Smooth muscle cell (in vitro differentiated cells): ENCODE measurements around the gene RNF220. TPM values are rescaled to one million over a fixed set of nuclear protein-coding genes. Genes with fewer than 3 reads are reported as not detected.
"Not testable (repeated sequence)": the region's sequence is repeated elsewhere in the genome, so short reads cannot be mapped to it uniquely, and the experiment has no call there.

Experiments used
- DNase-seq: peaks from one replicate; lab custom pipeline; 2025; ENCODE audit not compliant: unreplicated experiment; lab: John Stamatoyannopoulos, UW
- H2AFZ ChIP-seq: fragments of 200-600 bp; sonication (generic); 2 replicates; pipeline ENCODE4 v1.6.0; 2016; ENCODE audit warnings: antibody characterized with exemption, low read depth, mild to moderate bottlenecking
- H3F3A ChIP-seq: fragments of 200-600 bp; sonication (generic); 2 replicates; pipeline ENCODE4 v1.6.0; 2017; ENCODE audit warnings: antibody characterized with exemption, low read depth
- H3K27ac ChIP-seq: fragments of 200-600 bp; sonication (generic); 2 replicates; pipeline ENCODE4 v1.5.1; 2016; ENCODE audit warnings: low read depth, mild to moderate bottlenecking
- H3K27me3 ChIP-seq: fragments of 200-600 bp; sonication (generic); 2 replicates; pipeline ENCODE4 v1.6.1; 2016; ENCODE audit warnings: low read depth, mild to moderate bottlenecking
- H3K36me3 ChIP-seq: fragments of 200-600 bp; sonication (generic); 2 replicates; pipeline ENCODE4 v1.5.1; 2016; ENCODE audit warnings: low read depth
- H3K4me1 ChIP-seq: fragments of 200-600 bp; sonication (generic); 2 replicates; pipeline ENCODE4 v1.5.1; 2016; ENCODE audit warnings: low read depth
- H3K4me2 ChIP-seq: fragments of 200-600 bp; sonication (generic); 2 replicates; pipeline ENCODE4 v1.6.0; 2016; ENCODE audit warnings: mild to moderate bottlenecking
- H3K4me3 ChIP-seq: fragments of 200-600 bp; sonication (generic); 2 replicates; pipeline ENCODE4 v1.5.1; 2016; ENCODE audit warnings: mild to moderate bottlenecking
- H3K79me2 ChIP-seq: fragments of 200-600 bp; sonication (generic); 2 replicates; pipeline ENCODE4 v1.6.0; 2016; ENCODE audit warnings: low read depth, mild to moderate bottlenecking
- H3K9ac ChIP-seq: fragments of 200-600 bp; sonication (generic); 2 replicates; pipeline ENCODE4 v1.6.0; 2016; ENCODE audit warnings: low read depth
- H3K9me3 ChIP-seq: fragments of 200-600 bp; sonication (generic); replicated peaks from 2 replicates; pipeline ENCODE4 v1.5.1; 2016; ENCODE audit warnings: low read depth
- H4K20me1 ChIP-seq: fragments of 200-600 bp; sonication (generic); 2 replicates; pipeline ENCODE4 v1.6.0; 2016; ENCODE audit warnings: low read depth
- WGBS: methylation state at CpG from one replicate; pipeline ENCODE4 v1.1.7; 2016; ENCODE audit warnings: low lambda C conversion rate; 5-methylcytosine and 5-hydroxymethylcytosine counted together
- polyA plus RNA-seq: library from polyadenylated mRNA; unstranded; fragments of >200 nt; fragmentation: Nextera tagmentation; extraction: Ambion mirVana; gene quantifications from 2 replicates; pipeline ENCODE4 v1.2.1, GENCODE V29; 2016
- total RNA-seq: library from RNA; depleted of rRNA; stranded (reverse); fragments of >200 nt; gene quantifications from 2 replicates; pipeline ENCODE4 v1.2.3, GENCODE V29; 2014
- TF ChIP-seq, protein P1 (sequence below): fragments of 200-600 bp; sonication (generic); IDR thresholded peaks from 2 replicates; pipeline ENCODE4 v1.5.1; 2017; ENCODE audit warnings: borderline replicate concordance, mild to moderate bottlenecking, antibody characterized with exemption; ENCODE audit not compliant: insufficient read depth, poor library complexity, severe bottlenecking

The RNF220 gene
- total and polyA plus RNA-seq, 2 experiments from 2014 or later, result 65.8 to 71.1 TPM

DNA sequence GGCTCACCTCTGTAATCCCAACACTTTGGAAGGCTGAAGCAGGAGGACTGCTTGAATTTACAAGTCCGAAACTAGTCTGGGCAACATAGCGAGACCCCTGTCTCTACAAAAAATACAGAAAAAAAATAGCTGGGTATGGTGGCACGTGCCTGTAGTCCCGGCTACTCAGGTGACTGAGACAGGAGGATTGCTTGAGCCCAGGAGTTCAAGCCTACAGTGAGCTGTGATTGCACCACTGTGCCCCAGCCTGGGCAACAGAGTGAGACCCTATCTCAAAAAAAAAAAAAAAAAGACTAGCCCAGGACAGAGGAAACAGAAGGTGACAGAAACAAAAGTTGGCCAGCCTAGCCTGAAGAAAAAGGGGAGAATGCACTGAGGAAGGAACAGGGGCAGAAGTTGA is 290.6 kb downstream of the RNF220 start:
- TF ChIP-seq, protein P1, sequence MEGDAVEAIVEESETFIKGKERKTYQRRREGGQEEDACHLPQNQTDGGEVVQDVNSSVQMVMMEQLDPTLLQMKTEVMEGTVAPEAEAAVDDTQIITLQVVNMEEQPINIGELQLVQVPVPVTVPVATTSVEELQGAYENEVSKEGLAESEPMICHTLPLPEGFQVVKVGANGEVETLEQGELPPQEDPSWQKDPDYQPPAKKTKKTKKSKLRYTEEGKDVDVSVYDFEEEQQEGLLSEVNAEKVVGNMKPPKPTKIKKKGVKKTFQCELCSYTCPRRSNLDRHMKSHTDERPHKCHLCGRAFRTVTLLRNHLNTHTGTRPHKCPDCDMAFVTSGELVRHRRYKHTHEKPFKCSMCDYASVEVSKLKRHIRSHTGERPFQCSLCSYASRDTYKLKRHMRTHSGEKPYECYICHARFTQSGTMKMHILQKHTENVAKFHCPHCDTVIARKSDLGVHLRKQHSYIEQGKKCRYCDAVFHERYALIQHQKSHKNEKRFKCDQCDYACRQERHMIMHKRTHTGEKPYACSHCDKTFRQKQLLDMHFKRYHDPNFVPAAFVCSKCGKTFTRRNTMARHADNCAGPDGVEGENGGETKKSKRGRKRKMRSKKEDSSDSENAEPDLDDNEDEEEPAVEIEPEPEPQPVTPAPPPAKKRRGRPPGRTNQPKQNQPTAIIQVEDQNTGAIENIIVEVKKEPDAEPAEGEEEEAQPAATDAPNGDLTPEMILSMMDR, result no peak
- WGBS, result 100% methylated on average over 4 of the region's 4 CpGs

DNA sequence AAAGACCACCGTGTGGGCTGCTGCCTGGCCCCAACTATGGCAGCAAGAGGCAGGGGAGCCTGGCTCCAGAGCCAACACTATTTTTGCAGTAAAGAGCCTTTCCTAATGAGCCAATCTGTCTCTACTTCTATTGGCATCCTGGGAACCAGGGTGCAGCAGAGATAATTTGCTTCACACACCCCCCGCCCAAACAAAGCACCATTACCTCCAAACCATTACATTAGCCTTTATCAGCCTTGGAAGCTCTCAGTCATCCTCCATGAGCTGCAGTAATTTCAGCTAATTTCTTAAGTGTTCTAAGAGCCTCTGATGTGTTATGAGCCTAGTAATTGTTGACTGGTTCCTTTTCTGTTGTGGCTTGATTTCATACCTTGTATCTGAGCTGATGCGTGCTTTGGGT is 291.0 kb downstream of the RNF220 start:
- H3K36me3 ChIP-seq, result no peaks in the 10 kb centered on the region
- no peaks in the 10 kb centered on the region for H3K79me2 ChIP-seq
- H3K9me3 ChIP-seq, result no peaks in the 10 kb centered on the region
- no peaks in the 10 kb centered on the region for H3F3A ChIP-seq
- no peak overlapping the region for H3K27ac ChIP-seq
- H3K4me3 ChIP-seq, result no peak overlapping the region
- no peaks in the 10 kb centered on the region for H4K20me1 ChIP-seq
- H3K4me2 ChIP-seq, result no peak overlapping the region
- no peak for DNase-seq
- H3K4me1 ChIP-seq, result no peaks in the 10 kb centered on the region
- no peak overlapping the region for H2AFZ ChIP-seq
- no peaks in the 10 kb centered on the region for H3K27me3 ChIP-seq
- TF ChIP-seq, protein P1, result no peak
- H3K9ac ChIP-seq, result no peak overlapping the region
- WGBS, result 98% methylated on average over 3 of the region's 3 CpGs

More for the DNA sequence above, 290.6 kb downstream of the RNF220 start:
- Histone ChIP-seq H2AFZ (no peak overlapping the region), H3K9ac (no peak overlapping the region), H4K20me1 (no peaks in the 10 kb centered on the region), H3K4me1 (no peaks in the 10 kb centered on the region), H3K36me3 (no peaks in the 10 kb centered on the region), H3K27ac (no peak overlapping the region), H3K4me3 (no peak overlapping the region), H3F3A (no peaks in the 10 kb centered on the region), H3K79me2 (no peaks in the 10 kb centered on the region), H3K9me3 (no peaks in the 10 kb centered on the region), H3K27me3 (no peaks in the 10 kb centered on the region), H3K4me2 (no peak overlapping the region)
- no peak for DNase-seq

GRCh38 chr1:44696789-44697345 is 291.8 kb downstream of the RNF220 start:
- Histone ChIP-seq H3F3A (no peaks in the 10 kb centered on the region), H3K4me2 (no peak overlapping the region), H2AFZ (no peak overlapping the region), H3K9ac (no peak overlapping the region), H3K27me3 (no peaks in the 10 kb centered on the region), H3K27ac (no peak overlapping the region), H4K20me1 (no peaks in the 10 kb centered on the region), H3K4me3 (no peak overlapping the region), H3K79me2 (no peaks in the 10 kb centered on the region), H3K4me1 (no peaks in the 10 kb centered on the region), H3K9me3 (no peaks in the 10 kb centered on the region), H3K36me3 (no peaks in the 10 kb centered on the region)
- TF ChIP-seq, protein P1, result no peak
- DNase-seq, result no peak
- WGBS, result 86% methylated on average over 7 of the region's 7 CpGs

- Histone ChIP-seq H3K27me3 (no peaks in the 10 kb centered on the region), H3K4me3 (no peak overlapping the region), H2AFZ (no peak overlapping the region), H3F3A (no peaks in the 10 kb centered on the region), H3K4me1 (no peaks in the 10 kb centered on the region), H3K79me2 (no peaks in the 10 kb centered on the region), H3K9ac (no peak overlapping the region), H3K4me2 (no peak overlapping the region), H4K20me1 (no peaks in the 10 kb centered on the region), H3K9me3 (no peaks in the 10 kb centered on the region), H3K36me3 (no peaks in the 10 kb centered on the region), H3K27ac (no peak overlapping the region)
- no peak for DNase-seq
- 98% methylated on average over 3 of the region's 3 CpGs for WGBS
- TF ChIP-seq, protein P1, result no peak
Observed at GRCh38 chr1:44698138-44698537, 293.1 kb downstream of the RNF220 start.

GRCh38 chr1:44699375-44699774 is 294.3 kb downstream of the RNF220 start:
- H3K36me3 ChIP-seq, H3K79me2 ChIP-seq, H3F3A ChIP-seq, H2AFZ ChIP-seq, H3K4me1 ChIP-seq, H3K9me3 ChIP-seq, H3K27me3 ChIP-seq, DNase-seq, H3K27ac ChIP-seq, H3K4me3 ChIP-seq, H3K4me2 ChIP-seq, H4K20me1 ChIP-seq, H3K9ac ChIP-seq: not testable (repeated sequence)
- WGBS, result 92% methylated on average over 9 of the region's 9 CpGs
